Measurements from ENCODE around the gene PRR19.

- TF ChIP-seq SUZ12 (IDR thresholded peaks at IDR 0.05; ENCODE audit: extremely low read depth, insufficient read depth, insufficient read length) (no peak), YY1 (IDR thresholded peaks at IDR 0.05; ENCODE audit: insufficient read depth, insufficient read length) (no peak), ZNF274 (IDR thresholded peaks at IDR 0.05; ENCODE audit: low read depth, low read length) (no peak)
These were observed 43.4 kb downstream of the PRR19 start for GRCh38 chr19:42345191-42345812.
